SK-N-SH (cell line): Measurements from ENCODE around the gene SMAD3.

ENCODE experiments used
- CTCF ChIP-seq: fragments of 200-600 bp; sonication (generic); IDR thresholded peaks from 2 replicates; pipeline ENCODE4 v1.6.1; 2017; ENCODE audit warnings: antibody characterized with exemption, mild to moderate bottlenecking, moderate library complexity
- EP300 ChIP-seq, 2 experiments: IDR thresholded peaks; 2 replicates each; pipeline versions ENCODE4 v1.4.0 to v1.6.1; 2012; ENCODE audit warnings: borderline replicate concordance in 1 of 2, low read depth in 1 of 2, low read length in 1 of 2
- EZH2phosphoT487 ChIP-seq: fragments of 200-600 bp; sonication (generic); IDR thresholded peaks from 2 replicates; pipeline ENCODE4 v1.6.1; 2017; ENCODE audit warnings: low read depth, mixed run types, mild to moderate bottlenecking, antibody characterized with exemption, moderate library complexity, borderline replicate concordance
- MXI1 ChIP-seq: IDR thresholded peaks from 2 replicates; pipeline ENCODE4 v1.6.1; 2012; ENCODE audit warnings: mild to moderate bottlenecking, low read depth, low read length, improper control_type of control experiment
- POLR2AphosphoS5 ChIP-seq: IDR thresholded peaks from 2 replicates; pipeline ENCODE4 v1.6.1; 2012; ENCODE audit warnings: low read depth, low read length
- TCF12 ChIP-seq: IDR thresholded peaks from 2 replicates; pipeline ENCODE4 v1.4.0; 2012
- USF2 ChIP-seq: fragments of 150-350 bp; IDR thresholded peaks from 2 replicates; pipeline ENCODE4 v1.6.1; 2017; ENCODE audit warnings: antibody characterized with exemption, low read length, low read depth, borderline replicate concordance

- TF ChIP-seq TCF12 (no peak), CTCF (no peak), MXI1 (no peak), EZH2phosphoT487 (no peak), POLR2AphosphoS5 (no peak), USF2 (no peak), EP300 (IDR thresholded peaks at IDR 0.05; ENCODE audit: borderline replicate concordance in 1 of 2, low read depth in 1 of 2, low read length in 1 of 2) (no peak)
Observed at GRCh38 chr15:67047149-67047661, 18.2 kb upstream of the SMAD3 start.
